Measurements from ENCODE around the gene JAKMIP1.

Gene JAKMIP1

GRCh38 chr4:6201580-6202091 is 1.3 kb upstream of the JAKMIP1 start:
- no peak for DNase-seq (ENCODE audit: low read depth)

- DNase-seq (ENCODE audit: low read depth): no peak
These were observed 593 bp upstream of the JAKMIP1 start for GRCh38 chr4:6200922-6201362.

GRCh38 chr4:6199422-6199921 is 877 bp downstream of the JAKMIP1 start:
- DNase-seq (ENCODE audit: low read depth): no peak

GRCh38 chr4:6198768-6199421 is 1.5 kb downstream of the JAKMIP1 start:
- no peak for DNase-seq (ENCODE audit: low read depth)

- no peak for DNase-seq (ENCODE audit: low read depth)
These were observed 2.1 kb downstream of the JAKMIP1 start for GRCh38 chr4:6198278-6198677.

- no peak for DNase-seq (ENCODE audit: low read depth)
These were observed 2.7 kb downstream of the JAKMIP1 start for GRCh38 chr4:6197433-6198174.

- no peak for DNase-seq (ENCODE audit: low read depth)
These were observed 3.5 kb downstream of the JAKMIP1 start for GRCh38 chr4:6196871-6197270.

GRCh38 chr4:6196324-6196723 is 4.0 kb downstream of the JAKMIP1 start:
- no peak for DNase-seq (ENCODE audit: low read depth)

GRCh38 chr4:6195602-6196319 is 4.6 kb downstream of the JAKMIP1 start:
- no peak for DNase-seq (ENCODE audit: low read depth)

- DNase-seq (ENCODE audit: low read depth): no peak
These were observed 5.7 kb downstream of the JAKMIP1 start for GRCh38 chr4:6194458-6195195.

- no peak for DNase-seq (ENCODE audit: low read depth)
These were observed 7.0 kb downstream of the JAKMIP1 start for GRCh38 chr4:6193399-6193798.

GRCh38 chr4:6192245-6192644 is 8.1 kb downstream of the JAKMIP1 start:
- no peak for DNase-seq (ENCODE audit: low read depth)

- DNase-seq (ENCODE audit: low read depth): no peak
These were observed 8.8 kb downstream of the JAKMIP1 start for GRCh38 chr4:6191448-6192130.

GRCh38 chr4:6190486-6190885 is 9.9 kb downstream of the JAKMIP1 start:
- no peak for DNase-seq (ENCODE audit: low read depth)

- DNase-seq (ENCODE audit: low read depth): no peak
These were observed 10.8 kb downstream of the JAKMIP1 start for GRCh38 chr4:6189511-6189910.

- no peak for DNase-seq (ENCODE audit: low read depth)
These were observed 11.6 kb downstream of the JAKMIP1 start for GRCh38 chr4:6188687-6189305.

- DNase-seq (ENCODE audit: low read depth): no peak
These were observed 16.2 kb downstream of the JAKMIP1 start for GRCh38 chr4:6184169-6184568.

GRCh38 chr4:6183740-6184139 is 16.6 kb downstream of the JAKMIP1 start:
- no peak for DNase-seq (ENCODE audit: low read depth)

GRCh38 chr4:6182376-6183280 is 17.7 kb downstream of the JAKMIP1 start:
- no peak for DNase-seq (ENCODE audit: low read depth)

All from stromal cell of bone marrow (primary cell).